NT2/D1 (cell line): ENCODE data around the gene FAXC.
A peak's percentile ranks its signal among the peaks of the same experiment; 100 is the strongest.

Experiments used
- DNase-seq: peaks from one replicate; pipeline ENCODE4 v3.0.0-alpha.2; 2011; ENCODE audit warnings: low read depth, low spot score
- H3K27me3 ChIP-seq: 2 replicates; pipeline ENCODE4 v1.6.0; 2011; ENCODE audit warnings: mild to moderate bottlenecking; ENCODE audit not compliant: insufficient read length, insufficient read depth
- H3K36me3 ChIP-seq: 2 replicates; pipeline ENCODE4 v1.6.1; 2011; ENCODE audit warnings: mild to moderate bottlenecking, low read length, mixed read lengths; ENCODE audit not compliant: insufficient read depth, insufficient read length
- H3K4me1 ChIP-seq: 2 replicates; pipeline ENCODE4 v1.5.1; 2011; ENCODE audit not compliant: insufficient read depth, insufficient read length
- H3K4me3 ChIP-seq: 2 replicates; pipeline ENCODE4 v1.5.1; 2011; ENCODE audit warnings: low read depth; ENCODE audit not compliant: insufficient read length
- H3K9ac ChIP-seq: 2 replicates; pipeline ENCODE4 v1.6.0; 2011; ENCODE audit warnings: low read depth; ENCODE audit not compliant: insufficient read length
- H3K9me3 ChIP-seq: 2 replicates; pipeline ENCODE4 v1.5.1; 2011; ENCODE audit warnings: mild to moderate bottlenecking, low read length; ENCODE audit not compliant: insufficient read depth
- SUZ12 ChIP-seq: IDR thresholded peaks from 2 replicates; pipeline ENCODE4 v1.6.1; 2011; ENCODE audit not compliant: insufficient read length, insufficient read depth; ENCODE audit errors: extremely low read depth
- YY1 ChIP-seq: IDR thresholded peaks from 2 replicates; pipeline ENCODE4 v1.6.1; 2011; ENCODE audit not compliant: insufficient read length, insufficient read depth
- ZNF274 ChIP-seq: IDR thresholded peaks from 2 replicates; pipeline ENCODE4 v1.6.1; 2011; ENCODE audit warnings: mild to moderate bottlenecking, low read depth, low read length

Gene FAXC

GRCh38 chr6:99350573-99350972, 1.1 kb upstream of the FAXC start:
- Histone ChIP-seq H3K36me3 (no peaks in the 10 kb centered on the region), H3K27me3 (peaks cover 9% of the 10 kb centered on the region), H3K4me1 (no peaks in the 10 kb centered on the region), H3K9me3 (no peaks in the 10 kb centered on the region), H3K4me3 (peak overlapping the region; percentile 69), H3K9ac (no peak overlapping the region)
- no peak for TF ChIP-seq YY1
- no peak for TF ChIP-seq ZNF274
- TF ChIP-seq SUZ12: no peak
- no peak for DNase-seq

GRCh38 chr6:99348288-99349170, 945 bp downstream of the FAXC start:
- Histone ChIP-seq H3K36me3 (no peaks in the 10 kb centered on the region), H3K27me3 (peaks cover 9% of the 10 kb centered on the region), H3K9me3 (no peaks in the 10 kb centered on the region), H3K4me3 (peak overlapping the region; percentile 69), H3K4me1 (peaks cover 2% of the 10 kb centered on the region), H3K9ac (peak overlapping the region; percentile 90)
- TF ChIP-seq YY1 (no peak), SUZ12 (no peak), ZNF274 (no peak)
- DNase-seq: no peak

GRCh38 chr6:99347804-99348203, 1.7 kb downstream of the FAXC start:
- H3K9ac ChIP-seq: no peak overlapping the region
- no peaks in the 10 kb centered on the region for H3K36me3 ChIP-seq
- no peak for DNase-seq
- H3K9me3 ChIP-seq: no peaks in the 10 kb centered on the region
- peaks cover 4% of the 10 kb centered on the region for H3K4me1 ChIP-seq
- TF ChIP-seq YY1 (no peak), SUZ12 (no peak), ZNF274 (no peak)
- no peak overlapping the region for H3K4me3 ChIP-seq
- H3K27me3 ChIP-seq: peaks cover 9% of the 10 kb centered on the region

- no peak for TF ChIP-seq SUZ12
- TF ChIP-seq YY1: no peak
- no peak for TF ChIP-seq ZNF274
- no peaks in the 10 kb centered on the region for H3K9me3 ChIP-seq
- peaks cover 4% of the 10 kb centered on the region for H3K4me1 ChIP-seq
- H3K4me3 ChIP-seq: no peak overlapping the region
- H3K27me3 ChIP-seq: peaks cover 9% of the 10 kb centered on the region
- DNase-seq: no peak
- no peak overlapping the region for H3K9ac ChIP-seq
- no peaks in the 10 kb centered on the region for H3K36me3 ChIP-seq
Measured at GRCh38 chr6:99346595-99346994, 2.9 kb downstream of the FAXC start.

- DNase-seq: no peak
- no peaks in the 10 kb centered on the region for H3K9me3 ChIP-seq
- no peak overlapping the region for H3K9ac ChIP-seq
- H3K27me3 ChIP-seq: no peaks in the 10 kb centered on the region
- no peak overlapping the region for H3K4me3 ChIP-seq
- peaks cover 4% of the 10 kb centered on the region for H3K4me1 ChIP-seq
- H3K36me3 ChIP-seq: no peaks in the 10 kb centered on the region
- TF ChIP-seq YY1 (no peak), ZNF274 (no peak), SUZ12 (no peak)
Measured at GRCh38 chr6:99345164-99345563, 4.3 kb downstream of the FAXC start.

- Histone ChIP-seq H3K4me1 (peaks cover 4% of the 10 kb centered on the region), H3K4me3 (no peak overlapping the region), H3K9me3 (no peaks in the 10 kb centered on the region), H3K36me3 (no peaks in the 10 kb centered on the region), H3K27me3 (no peaks in the 10 kb centered on the region), H3K9ac (no peak overlapping the region)
- TF ChIP-seq YY1: no peak
- no peak for TF ChIP-seq ZNF274
- TF ChIP-seq SUZ12: no peak
- DNase-seq: no peak
Measured at GRCh38 chr6:99344289-99344688, 5.2 kb downstream of the FAXC start.

GRCh38 chr6:99341862-99342455, 7.5 kb downstream of the FAXC start:
- TF ChIP-seq ZNF274 (no peak), YY1 (no peak)
- no peak for DNase-seq
- H3K36me3 ChIP-seq: no peaks in the 10 kb centered on the region
- H3K9ac ChIP-seq: no peak overlapping the region
- H3K4me3 ChIP-seq: no peak overlapping the region
- peaks cover 4% of the 10 kb centered on the region for H3K4me1 ChIP-seq
- H3K27me3 ChIP-seq: no peaks in the 10 kb centered on the region
- no peaks in the 10 kb centered on the region for H3K9me3 ChIP-seq
